GM19324 (cell line): Measurements from ENCODE around the gene SPOCD1.

ENCODE experiments used
- ATAC-seq: cut with Tn5 transposase; IDR thresholded peaks from one replicate; pipeline ENCODE4 v1.9.1; 2021; ENCODE audit warnings: mild to moderate bottlenecking, moderate library complexity; ENCODE audit not compliant: unreplicated experiment, low FRiP score

Gene SPOCD1

GRCh38 chr1:31815752-31816500 lies at the start of gene SPOCD1:
TSS of gene SPOCD1 (minus strand) at chr1:31816022. CDS start at chr1:31815333, 689 bp downstream.
- ATAC-seq: no peak

- no peak for ATAC-seq
Measured at GRCh38 chr1:31862071-31862470, 46.2 kb upstream of the SPOCD1 start.

- ATAC-seq: no peak
Measured at GRCh38 chr1:31861346-31861745, 45.5 kb upstream of the SPOCD1 start.

GRCh38 chr1:31860581-31860980 lies 44.8 kb upstream of the SPOCD1 start:
- no peak for ATAC-seq

- ATAC-seq: no peak
Measured at GRCh38 chr1:31859719-31860118, 43.9 kb upstream of the SPOCD1 start.

- ATAC-seq: no peak
Measured at GRCh38 chr1:31859044-31859443, 43.2 kb upstream of the SPOCD1 start.

GRCh38 chr1:31857863-31858262 lies 42.0 kb upstream of the SPOCD1 start:
- ATAC-seq: no peak

GRCh38 chr1:31856140-31856539 lies 40.3 kb upstream of the SPOCD1 start:
- no peak for ATAC-seq

GRCh38 chr1:31855038-31855845 lies 39.4 kb upstream of the SPOCD1 start:
- no peak for ATAC-seq

- ATAC-seq: no peak
Measured at GRCh38 chr1:31849653-31850052, 33.8 kb upstream of the SPOCD1 start.

- ATAC-seq: no peak
Measured at GRCh38 chr1:31848381-31848897, 32.6 kb upstream of the SPOCD1 start.

- ATAC-seq: no peak
Measured at GRCh38 chr1:31846484-31846883, 30.7 kb upstream of the SPOCD1 start.

- ATAC-seq: no peak
Measured at GRCh38 chr1:31843506-31843905, 27.7 kb upstream of the SPOCD1 start.

GRCh38 chr1:31839662-31840343 lies 24.0 kb upstream of the SPOCD1 start:
- ATAC-seq: no peak

GRCh38 chr1:31837451-31838158 lies 21.8 kb upstream of the SPOCD1 start:
- ATAC-seq: no peak

GRCh38 chr1:31836638-31837037 lies 20.8 kb upstream of the SPOCD1 start:
- ATAC-seq: no peak

- ATAC-seq: no peak
Measured at GRCh38 chr1:31835415-31835814, 19.6 kb upstream of the SPOCD1 start.

GRCh38 chr1:31834501-31834900 lies 18.7 kb upstream of the SPOCD1 start:
- ATAC-seq: no peak

- no peak for ATAC-seq
Measured at GRCh38 chr1:31831397-31832378, 15.9 kb upstream of the SPOCD1 start.
